Esophagus muscularis mucosa (tissue), 4 donors: ENCODE data around the gene FER. TPM values are rescaled to one million over a fixed set of nuclear protein-coding genes. Genes with fewer than 3 reads are reported as not detected.
"Not testable (repeated sequence)": the region's sequence is repeated elsewhere in the genome, so short reads cannot be mapped to it uniquely, and the experiment has no call there.

ENCODE experiments used
- DNase-seq: peaks from one replicate; pipeline ENCODE4 v3.0.0-alpha.2; 2017; ENCODE audit errors: extremely low spot score
- H3K27ac ChIP-seq, 4 donors: fragments of 200-600 bp; sonication (generic); replicated peaks in 1 of 4; 1 replicate in 3 of 4; 2 replicates in 1 of 4; pipeline ENCODE4 v1.5.1; 2016 to 2019; ENCODE audit warnings: mild to moderate bottlenecking in 1 of 4
- H3K27me3 ChIP-seq, 4 donors: fragments of 200-600 bp; sonication (generic); one replicate each; pipeline versions ENCODE4 v1.5.1 to v1.6.0; 2016 to 2019
- H3K36me3 ChIP-seq, 4 donors: fragments of 200-600 bp; sonication (generic); one replicate each; pipeline ENCODE4 v1.5.1; 2016 to 2019
- H3K4me1 ChIP-seq, 4 donors: fragments of 200-600 bp; sonication (generic); one replicate each; pipeline ENCODE4 v1.5.1; 2016 to 2019
- H3K4me3 ChIP-seq, 4 donors: fragments of 200-600 bp; sonication (generic); 1 replicate in 2 of 4; 2 replicates in 2 of 4; pipeline ENCODE4 v1.5.1; 2016 to 2019; ENCODE audit warnings: mild to moderate bottlenecking in 4 of 4, moderate library complexity in 1 of 4
- H3K9me3 ChIP-seq, 4 donors: fragments of 200-600 bp; sonication (generic); 1 replicate in 3 of 4; 2 replicates in 1 of 4; pipeline ENCODE4 v1.5.1; 2016 to 2019
- EP300 ChIP-seq: sonication (generic); formaldehyde crosslinking; IDR thresholded peaks from one replicate; pipeline ENCODE4 v1.6.1; 2017; ENCODE audit warnings: antibody characterized with exemption
- POLR2A ChIP-seq: fragments of 450-650 bp; IDR thresholded peaks from one replicate; pipeline ENCODE4 v1.6.1; 2017; ENCODE audit warnings: antibody characterized with exemption, moderate library complexity, mild to moderate bottlenecking, low read depth
- POLR2AphosphoS5 ChIP-seq, 2 donors: sonication (generic); formaldehyde crosslinking; IDR thresholded peaks; one replicate each; pipeline ENCODE4 v1.6.1; 2017; ENCODE audit warnings: antibody characterized with exemption in 2 of 2
- WGBS: methylation state at CpG from one replicate; pipeline ENCODE4 v1.1.5; 2018; 5-methylcytosine and 5-hydroxymethylcytosine counted together
- intact Hi-C: fragments of 100-400 bp; cut with DNase I; formaldehyde crosslinking; loops from one replicate; pipeline ENCODE4 v1.15.1; 2023
- total RNA-seq, 4 donors: library from RNA; depleted of rRNA; stranded (reverse); fragments of >200 nt; gene quantifications; one replicate each; pipeline versions ENCODE4 v1.1.0 to v1.2.1, GENCODE V29; 2016
- TF ChIP-seq, protein P1 (sequence below), 3 experiments: fragments of 200-600 bp in 2 of 3; fragments of 450-650 bp in 1 of 3; sonication (generic) in 2 of 3; IDR thresholded peaks; one replicate each; pipeline ENCODE4 v1.5.1; 2017 to 2019; ENCODE audit warnings: antibody characterized with exemption in 3 of 3, mild to moderate bottlenecking in 2 of 3, moderate library complexity in 1 of 3

The FER gene
- total RNA-seq, 4 donors from 2014 or later = 17.6 to 32.8 (median 25.4) TPM

DNA sequence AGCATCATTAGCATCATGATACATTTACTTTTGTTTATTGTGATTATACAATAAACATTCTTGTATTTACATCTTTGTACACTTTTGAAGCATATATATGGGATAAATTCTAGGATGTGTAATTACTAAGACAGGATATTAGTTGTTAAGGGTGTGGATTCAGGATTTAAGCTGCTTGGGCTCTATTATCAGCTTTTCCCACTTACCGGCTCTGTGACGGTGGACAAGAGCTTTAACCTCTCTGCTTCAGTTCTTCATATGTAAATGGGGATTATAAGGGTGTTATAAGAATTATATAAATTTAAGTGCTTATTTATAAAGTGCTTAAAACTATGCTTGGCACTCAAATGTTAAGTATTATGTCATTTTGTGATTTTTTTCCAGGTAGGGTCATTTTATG is 131.1 kb downstream of the FER start:
- no peaks in the 10 kb centered on the region for H3K9me3 ChIP-seq
- 98% methylated on average over 2 of the region's 2 CpGs for WGBS
- no peak overlapping the region for H3K27ac ChIP-seq
- H3K36me3 ChIP-seq = no peaks in the 10 kb centered on the region
- no peak overlapping the region for H3K4me3 ChIP-seq
- TF ChIP-seq POLR2A (no peak), EP300 (no peak), POLR2AphosphoS5 (IDR thresholded peaks at IDR 0.05) (no peak)
- TF ChIP-seq, protein P1, sequence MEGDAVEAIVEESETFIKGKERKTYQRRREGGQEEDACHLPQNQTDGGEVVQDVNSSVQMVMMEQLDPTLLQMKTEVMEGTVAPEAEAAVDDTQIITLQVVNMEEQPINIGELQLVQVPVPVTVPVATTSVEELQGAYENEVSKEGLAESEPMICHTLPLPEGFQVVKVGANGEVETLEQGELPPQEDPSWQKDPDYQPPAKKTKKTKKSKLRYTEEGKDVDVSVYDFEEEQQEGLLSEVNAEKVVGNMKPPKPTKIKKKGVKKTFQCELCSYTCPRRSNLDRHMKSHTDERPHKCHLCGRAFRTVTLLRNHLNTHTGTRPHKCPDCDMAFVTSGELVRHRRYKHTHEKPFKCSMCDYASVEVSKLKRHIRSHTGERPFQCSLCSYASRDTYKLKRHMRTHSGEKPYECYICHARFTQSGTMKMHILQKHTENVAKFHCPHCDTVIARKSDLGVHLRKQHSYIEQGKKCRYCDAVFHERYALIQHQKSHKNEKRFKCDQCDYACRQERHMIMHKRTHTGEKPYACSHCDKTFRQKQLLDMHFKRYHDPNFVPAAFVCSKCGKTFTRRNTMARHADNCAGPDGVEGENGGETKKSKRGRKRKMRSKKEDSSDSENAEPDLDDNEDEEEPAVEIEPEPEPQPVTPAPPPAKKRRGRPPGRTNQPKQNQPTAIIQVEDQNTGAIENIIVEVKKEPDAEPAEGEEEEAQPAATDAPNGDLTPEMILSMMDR (IDR thresholded peaks at IDR 0.05) = no peak
- no peak for DNase-seq
- intact Hi-C loops = no loop called here
- no peaks in the 10 kb centered on the region for H3K27me3 ChIP-seq
- no peaks in the 10 kb centered on the region for H3K4me1 ChIP-seq

DNA sequence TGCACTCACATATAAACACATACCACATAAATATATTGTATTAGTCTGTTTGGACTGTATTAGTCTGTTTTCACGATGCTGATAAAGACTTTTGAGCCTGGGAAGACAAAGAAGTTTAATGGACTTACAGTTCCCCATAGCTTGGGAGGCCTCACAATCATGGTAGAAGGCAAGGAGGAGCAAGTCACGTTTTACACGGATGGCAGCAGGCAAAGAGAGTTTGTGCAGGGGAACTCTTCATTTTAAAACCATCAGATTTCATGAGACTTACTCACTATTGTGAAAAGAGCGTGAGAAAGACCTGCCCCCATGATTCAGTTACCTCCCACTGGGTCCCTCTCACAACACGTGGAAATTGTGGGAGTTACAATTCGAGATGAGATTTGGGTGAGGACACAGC is 133.4 kb downstream of the FER start:
- Histone ChIP-seq H3K4me3 (no peak overlapping the region), H3K27ac (no peak overlapping the region), H3K36me3 (peaks cover 0 to 3% (median 0%) of the 10 kb centered on the region in 4 donors), H3K27me3 (no peaks in the 10 kb centered on the region), H3K4me1 (peaks cover 0 to 9% (median 6%) of the 10 kb centered on the region in 4 donors), H3K9me3 (no peaks in the 10 kb centered on the region)
- no peak for DNase-seq
- TF ChIP-seq, protein P1 (IDR thresholded peaks at IDR 0.05) = no peak
- no peak for TF ChIP-seq POLR2AphosphoS5 (IDR thresholded peaks at IDR 0.05)
- TF ChIP-seq EP300 = no peak
- no peak for TF ChIP-seq POLR2A
- intact Hi-C loops = no loop called here
- over 99% methylated on average over 6 of the region's 6 CpGs for WGBS

DNA sequence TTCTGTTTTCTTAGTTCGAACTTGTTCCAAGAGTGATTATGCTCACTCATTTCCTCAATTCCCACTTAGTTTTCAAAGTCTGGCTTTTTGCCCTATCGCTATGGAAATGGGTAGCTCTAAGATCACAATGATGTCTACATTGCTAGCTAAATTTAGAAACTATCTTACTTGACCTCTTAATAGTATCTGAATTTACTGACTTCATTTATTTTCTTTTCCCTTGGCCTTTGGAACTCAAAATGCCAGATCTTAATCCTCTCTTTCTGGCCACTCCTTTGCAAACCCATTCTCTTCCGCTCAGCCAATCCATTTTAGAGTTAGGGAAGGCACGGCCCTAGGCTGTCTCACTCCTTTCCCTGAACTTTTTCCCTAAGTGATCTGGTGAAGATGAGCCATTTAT is 137.0 kb downstream of the FER start:
- no peak for DNase-seq
- 67% methylated on average over 4 of the region's 4 CpGs for WGBS

DNA sequence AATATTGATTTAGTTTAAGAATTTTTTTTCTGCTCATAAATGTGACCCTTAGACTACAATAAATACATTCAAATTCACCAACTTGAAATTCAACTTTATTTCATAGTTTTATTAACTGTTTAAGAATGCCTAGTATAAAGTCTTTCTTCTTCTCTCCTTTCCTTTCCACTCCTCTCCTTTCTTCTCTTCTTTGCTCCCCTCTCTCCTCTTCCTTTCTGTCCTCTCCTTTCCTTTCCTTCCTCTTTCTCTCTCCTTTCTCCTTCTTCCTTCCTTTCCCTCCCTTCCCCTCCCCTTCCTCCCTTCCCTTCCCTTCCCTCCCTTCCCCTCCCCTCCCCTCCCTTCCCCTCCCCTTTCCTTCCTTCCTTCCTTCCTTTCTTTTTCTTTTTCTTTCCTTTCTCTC is 150.6 kb downstream of the FER start:
- no peaks in the 10 kb centered on the region for H3K9me3 ChIP-seq
- peaks cover 4 to 20% (median 11%) of the 10 kb centered on the region in 4 donors for H3K36me3 ChIP-seq
- H3K4me3 ChIP-seq = no peak overlapping the region
- intact Hi-C loops = no loop called here
- TF ChIP-seq POLR2A (no peak), EP300 (no peak), POLR2AphosphoS5 (IDR thresholded peaks at IDR 0.05) (no peak)
- TF ChIP-seq, protein P1 (IDR thresholded peaks at IDR 0.05) = no peak
- H3K27ac ChIP-seq = no peak overlapping the region
- no peaks in the 10 kb centered on the region for H3K4me1 ChIP-seq
- no peak for DNase-seq
- no peaks in the 10 kb centered on the region for H3K27me3 ChIP-seq

More for the DNA sequence above, 137.0 kb downstream of the FER start:
- H3K27me3 ChIP-seq = no peaks in the 10 kb centered on the region
- TF ChIP-seq, protein P1 (IDR thresholded peaks at IDR 0.05) = no peak
- TF ChIP-seq POLR2A = no peak
- TF ChIP-seq POLR2AphosphoS5 (IDR thresholded peaks at IDR 0.05) = no peak
- TF ChIP-seq EP300 = no peak
- peaks cover 0 to 9% (median 6%) of the 10 kb centered on the region in 4 donors for H3K4me1 ChIP-seq
- H3K27ac ChIP-seq = no peak overlapping the region
- peaks cover 0 to 3% (median 0%) of the 10 kb centered on the region in 4 donors for H3K36me3 ChIP-seq
- intact Hi-C loops = no loop called here
- H3K9me3 ChIP-seq = no peaks in the 10 kb centered on the region
- no peak overlapping the region for H3K4me3 ChIP-seq

DNA sequence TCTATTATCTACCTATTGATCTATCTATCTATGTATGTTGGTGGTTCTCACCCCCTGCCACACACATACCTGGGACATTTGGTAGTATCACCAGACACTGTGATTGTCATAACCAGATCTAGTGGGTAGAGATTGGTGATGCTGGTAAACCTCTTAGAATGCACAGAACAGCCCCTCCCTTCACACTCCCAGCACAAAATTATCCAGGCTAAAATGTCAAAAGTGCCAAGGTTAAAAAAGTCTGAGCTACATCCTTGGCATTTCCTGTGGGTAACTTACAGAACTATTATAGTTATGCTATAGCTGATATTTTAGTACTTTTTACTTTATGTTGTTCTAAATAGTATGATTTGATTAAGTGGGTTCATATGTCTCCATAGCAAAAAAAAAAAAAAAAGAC is 151.0 kb downstream of the FER start:
- no peak for TF ChIP-seq EP300
- no peak for TF ChIP-seq POLR2AphosphoS5 (IDR thresholded peaks at IDR 0.05)
- TF ChIP-seq POLR2A = no peak
- TF ChIP-seq, protein P1 (IDR thresholded peaks at IDR 0.05) = no peak
- DNase-seq = no peak
- intact Hi-C loops = no loop called here
- no peaks in the 10 kb centered on the region for H3K4me1 ChIP-seq
- H3K27ac ChIP-seq = no peak overlapping the region
- H3K9me3 ChIP-seq = no peaks in the 10 kb centered on the region
- H3K4me3 ChIP-seq = no peak overlapping the region
- no peaks in the 10 kb centered on the region for H3K27me3 ChIP-seq
- H3K36me3 ChIP-seq = peaks cover 4 to 20% (median 11%) of the 10 kb centered on the region in 4 donors

DNA sequence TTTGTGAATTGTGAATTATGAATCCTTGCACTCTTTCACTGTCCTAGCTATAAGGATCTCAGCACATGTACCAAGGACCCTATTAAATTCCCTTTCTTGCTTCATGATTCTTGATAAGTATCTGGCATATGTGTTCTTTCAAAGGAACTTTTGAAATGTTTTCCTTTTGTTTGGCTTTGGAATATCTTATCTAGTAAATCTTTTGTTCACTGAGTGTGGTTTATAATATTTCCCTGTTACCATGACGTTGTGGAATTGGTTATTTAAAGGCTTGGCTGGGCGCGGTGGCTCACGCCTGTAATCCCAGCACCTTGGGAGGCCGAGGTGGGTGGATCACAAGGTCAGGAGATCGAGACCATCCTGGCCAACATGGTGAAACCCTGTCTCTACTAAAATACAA is 151.5 kb downstream of the FER start:
- H3K27ac ChIP-seq, intact Hi-C loops, DNase-seq, H3K9me3 ChIP-seq, H3K4me1 ChIP-seq, H3K4me3 ChIP-seq, H3K27me3 ChIP-seq: not testable (repeated sequence)
- 95% methylated on average over 6 of the region's 6 CpGs for WGBS
- H3K36me3 ChIP-seq = peaks cover 4 to 15% (median 9%) of the 10 kb centered on the region in 4 donors
